IPS-15b (cell line): Measurements from ENCODE around the gene MFAP4.

Source experiments
- H3K27me3 ChIP-seq: one replicate; pipeline ENCODE4 v1.6.1; 2013; ENCODE audit warnings: low read length; ENCODE audit not compliant: control insufficient read depth, insufficient read depth
- H3K36me3 ChIP-seq: one replicate; pipeline ENCODE4 v1.6.1; 2013; ENCODE audit warnings: low read length; ENCODE audit not compliant: control insufficient read depth, insufficient read depth
- H3K4me1 ChIP-seq: one replicate; pipeline ENCODE4 v1.6.1; 2013; ENCODE audit warnings: mild to moderate bottlenecking, low read length; ENCODE audit not compliant: control insufficient read depth, insufficient read depth
- H3K4me3 ChIP-seq: one replicate; pipeline ENCODE4 v1.5.1; 2013; ENCODE audit warnings: low read depth, low read length
- H3K9ac ChIP-seq: one replicate; pipeline ENCODE4 v1.6.1; 2013; ENCODE audit warnings: low read depth, mild to moderate bottlenecking, low read length
- H3K9me3 ChIP-seq: one replicate; pipeline ENCODE4 v1.6.1; 2013; ENCODE audit warnings: mild to moderate bottlenecking, low read length; ENCODE audit not compliant: control insufficient read depth, insufficient read depth

MFAP4 gene

DNA sequence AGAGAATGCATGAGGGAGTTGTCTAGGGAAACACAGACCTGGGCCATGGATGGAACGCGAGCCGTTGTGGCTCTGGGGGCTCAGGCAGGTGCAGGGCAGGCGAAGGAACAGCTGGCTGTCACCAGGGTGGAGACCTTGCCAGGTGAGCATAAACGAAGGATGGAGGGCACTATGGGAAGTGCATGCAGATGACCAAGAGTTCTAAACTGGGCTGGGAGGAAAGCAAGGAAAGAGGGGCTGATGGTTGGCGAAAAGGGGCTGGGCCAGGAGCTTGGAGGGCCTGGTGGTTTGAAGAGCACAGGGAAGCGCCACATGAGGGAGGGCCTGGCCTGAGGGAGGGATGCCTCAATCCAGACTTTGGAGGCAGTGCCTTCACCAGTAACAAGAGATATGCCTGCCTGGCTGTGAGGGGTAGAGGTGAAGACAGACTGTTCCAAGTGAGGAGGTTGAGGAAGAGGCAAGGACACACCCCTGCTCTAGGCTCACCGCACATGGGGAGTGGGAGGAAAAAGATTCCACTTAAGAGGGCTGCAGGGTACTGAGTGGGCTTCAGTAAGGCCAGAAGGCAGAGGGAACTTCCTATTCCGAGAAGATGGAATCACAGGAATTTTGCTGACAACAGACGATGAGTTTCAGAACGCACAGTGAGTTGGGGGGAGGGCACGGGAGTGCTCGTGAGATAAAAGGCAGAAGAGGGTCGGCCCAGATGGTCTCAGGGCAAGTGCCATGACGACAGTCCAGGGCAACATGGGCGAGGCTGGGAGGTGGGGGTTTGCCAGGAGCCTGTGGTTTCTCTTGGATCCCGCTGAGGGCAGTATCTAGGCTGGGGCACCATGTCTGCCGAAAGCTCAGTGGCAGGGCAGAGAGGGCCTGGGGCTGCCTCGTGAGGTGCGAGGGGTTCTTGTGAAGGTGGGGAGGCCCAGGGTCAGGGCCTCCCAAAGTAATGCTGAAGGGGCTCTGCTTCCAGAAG is 45.1 kb downstream of the MFAP4 start:
- Histone ChIP-seq H3K27me3 (no peaks in the 10 kb centered on the region), H3K36me3 (peaks cover 14% of the 10 kb centered on the region), H3K4me1 (peaks cover 12% of the 10 kb centered on the region), H3K4me3 (no peak overlapping the region), H3K9ac (no peak overlapping the region), H3K9me3 (no peaks in the 10 kb centered on the region)

DNA sequence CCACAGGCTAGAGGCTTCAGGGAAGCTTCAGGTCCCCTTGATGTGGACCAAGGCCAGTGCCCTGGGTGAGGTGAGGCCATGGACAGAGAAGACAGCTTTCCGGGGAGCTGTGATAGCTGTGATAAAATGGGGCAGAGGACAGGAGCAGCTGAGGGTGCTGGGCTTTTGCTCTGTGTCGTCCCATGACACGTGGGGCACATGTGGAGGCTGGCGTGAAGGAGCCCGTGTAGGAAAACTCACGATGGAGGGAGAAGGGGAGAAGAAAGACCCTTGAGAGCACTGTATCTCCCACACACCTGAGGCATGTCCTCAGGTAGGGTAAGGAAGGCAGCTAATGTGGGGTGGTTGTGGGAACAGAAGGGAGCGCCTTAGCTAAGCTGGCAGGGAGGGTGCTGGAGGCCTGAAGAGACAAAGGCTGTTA is 45.8 kb downstream of the MFAP4 start:
- Histone ChIP-seq H3K4me1 (peaks cover 12% of the 10 kb centered on the region), H3K9ac (no peak overlapping the region)

DNA sequence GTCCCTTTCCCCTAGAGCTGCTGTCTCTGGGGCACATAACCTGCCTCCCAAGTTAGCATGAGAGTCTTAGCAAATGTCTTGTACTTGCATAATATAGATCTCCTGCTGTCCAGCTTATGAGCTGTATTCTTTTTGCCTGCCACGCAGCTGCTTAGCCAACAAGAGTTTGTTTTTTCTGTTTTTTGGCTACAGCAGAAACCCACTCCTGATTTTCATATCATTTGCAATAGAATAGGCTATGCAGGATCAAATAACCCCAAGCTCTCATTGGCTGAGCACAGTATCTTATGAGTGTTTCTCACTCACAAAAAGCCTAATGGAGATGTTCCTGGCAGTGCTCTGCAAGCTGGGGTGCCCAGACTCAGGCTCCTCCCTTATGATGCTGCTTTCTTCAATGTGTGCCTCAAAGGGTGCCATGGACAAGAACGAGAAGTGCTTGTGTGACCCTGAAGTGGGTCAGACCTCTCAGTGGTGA is 47.6 kb downstream of the MFAP4 start:
- H3K9me3 ChIP-seq = no peaks in the 10 kb centered on the region
- no peaks in the 10 kb centered on the region for H3K27me3 ChIP-seq
- H3K9ac ChIP-seq = no peak overlapping the region
- no peak overlapping the region for H3K4me3 ChIP-seq
- peaks cover 7% of the 10 kb centered on the region for H3K36me3 ChIP-seq
- H3K4me1 ChIP-seq = peaks cover 12% of the 10 kb centered on the region

More for the DNA sequence above, 45.8 kb downstream of the MFAP4 start:
- H3K27me3 ChIP-seq = no peaks in the 10 kb centered on the region
- H3K4me3 ChIP-seq = no peak overlapping the region
- H3K36me3 ChIP-seq = peaks cover 13% of the 10 kb centered on the region
- H3K9me3 ChIP-seq = no peaks in the 10 kb centered on the region

DNA sequence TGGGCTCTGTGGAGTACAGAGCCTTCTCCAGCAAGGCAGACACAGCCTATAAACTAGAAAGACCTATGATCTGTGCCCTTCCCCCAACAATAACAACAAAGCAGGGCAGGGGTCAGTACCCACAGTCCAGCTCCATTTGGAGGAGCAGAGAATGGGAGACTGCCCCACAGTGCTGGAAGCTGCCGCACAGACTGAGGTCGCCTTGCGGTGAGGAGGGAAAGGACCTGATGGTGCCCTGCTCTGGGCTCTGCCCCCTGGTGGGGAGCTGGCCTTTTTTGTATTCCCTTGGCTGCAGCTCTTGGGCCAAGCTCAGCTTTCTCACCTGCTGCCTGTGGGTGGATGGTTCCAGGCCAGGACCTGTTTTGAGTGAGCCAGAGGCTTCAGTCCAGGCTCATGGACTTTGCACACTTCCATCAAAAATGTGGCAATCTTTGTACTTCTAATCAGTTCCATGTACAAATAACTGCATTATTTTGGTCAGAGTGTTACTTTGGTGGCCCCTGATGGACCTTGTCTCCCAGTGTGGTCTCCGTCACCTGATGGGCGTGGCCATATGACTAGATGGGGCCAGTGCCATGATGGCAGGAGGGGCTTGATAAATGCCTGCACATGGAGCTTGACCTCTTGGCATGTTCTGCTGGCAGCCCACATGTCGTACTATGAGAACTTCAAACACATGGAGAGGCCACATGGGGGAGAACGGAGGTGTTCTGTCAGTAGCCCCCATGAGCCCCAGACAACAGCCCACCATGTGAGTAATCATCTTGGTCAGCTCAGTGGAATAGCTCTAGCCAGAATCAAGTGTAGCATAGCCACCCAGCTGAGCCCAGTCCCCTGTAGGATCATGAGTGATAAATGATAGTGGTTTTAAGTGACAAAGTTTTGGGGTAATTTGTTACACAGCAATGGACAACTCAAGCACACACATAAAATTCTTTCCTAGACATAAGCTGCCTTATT is 48.7 kb downstream of the MFAP4 start:
- H3K27me3 ChIP-seq = no peaks in the 10 kb centered on the region
- H3K36me3 ChIP-seq = peaks cover 12% of the 10 kb centered on the region
- no peaks in the 10 kb centered on the region for H3K9me3 ChIP-seq
- no peak overlapping the region for H3K4me3 ChIP-seq
- H3K9ac ChIP-seq = no peak overlapping the region
- peaks cover 15% of the 10 kb centered on the region for H3K4me1 ChIP-seq

DNA sequence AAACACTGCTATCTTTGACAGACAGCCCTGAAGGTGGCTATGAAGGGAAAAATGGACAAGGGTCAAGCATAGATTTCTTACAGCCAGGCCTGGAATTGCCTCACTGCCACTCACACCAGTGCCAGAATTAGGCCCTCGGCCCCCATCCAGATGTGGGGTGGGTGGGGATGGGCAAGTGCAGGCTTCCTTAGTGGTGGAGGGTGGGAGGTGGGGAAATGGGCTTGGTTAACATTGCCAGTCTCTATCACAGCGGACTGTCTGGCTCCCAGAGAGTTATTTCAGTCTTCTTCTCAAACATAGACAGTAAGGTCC is 49.3 kb downstream of the MFAP4 start:
- Histone ChIP-seq H3K36me3 (peaks cover 9% of the 10 kb centered on the region), H3K27me3 (no peaks in the 10 kb centered on the region), H3K9me3 (no peaks in the 10 kb centered on the region), H3K4me1 (peaks cover 15% of the 10 kb centered on the region), H3K4me3 (no peak overlapping the region), H3K9ac (no peak overlapping the region)

DNA sequence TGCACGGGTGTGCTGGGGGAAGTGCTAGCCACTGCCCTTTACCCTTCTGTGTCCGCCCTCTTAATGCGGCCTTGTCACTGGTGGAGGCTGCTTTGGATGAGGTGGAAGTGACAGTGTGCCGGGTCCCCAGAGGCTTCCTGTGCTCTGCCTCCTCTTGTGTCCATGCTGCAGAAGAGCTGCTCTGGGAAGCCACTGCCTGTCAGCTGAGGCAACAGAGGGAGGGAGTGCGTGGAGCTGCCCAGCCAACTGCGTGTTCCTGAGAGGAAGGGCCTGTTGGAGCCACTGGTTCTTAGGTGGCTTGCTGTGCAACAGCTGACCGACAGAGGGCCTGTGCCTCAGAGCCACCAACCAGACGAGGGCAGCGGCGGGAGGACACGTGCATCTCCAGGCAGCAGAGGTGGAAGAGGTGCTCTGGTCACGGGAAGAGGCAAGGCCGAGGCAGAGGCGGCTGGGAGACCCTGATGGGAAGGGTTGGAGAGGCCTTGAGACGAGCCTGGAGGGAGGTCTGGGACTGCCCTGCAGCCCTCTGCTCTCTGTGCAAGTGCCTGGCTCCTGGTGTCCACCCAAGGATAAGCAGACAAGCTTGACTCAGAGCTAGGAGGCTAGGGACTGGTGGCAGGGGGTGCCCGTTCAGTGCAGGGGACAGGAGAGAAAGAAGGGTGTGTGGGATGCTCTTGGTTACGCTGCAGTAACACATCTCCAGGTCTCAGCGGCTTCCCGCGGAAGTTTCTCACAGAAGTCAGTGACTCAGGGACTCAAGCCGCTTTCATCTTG is 49.9 kb downstream of the MFAP4 start:
- H3K9ac ChIP-seq = no peak overlapping the region
- no peaks in the 10 kb centered on the region for H3K27me3 ChIP-seq
- no peaks in the 10 kb centered on the region for H3K9me3 ChIP-seq
- peaks cover 15% of the 10 kb centered on the region for H3K4me1 ChIP-seq
- H3K4me3 ChIP-seq = no peak overlapping the region
- H3K36me3 ChIP-seq = peaks cover 11% of the 10 kb centered on the region

DNA sequence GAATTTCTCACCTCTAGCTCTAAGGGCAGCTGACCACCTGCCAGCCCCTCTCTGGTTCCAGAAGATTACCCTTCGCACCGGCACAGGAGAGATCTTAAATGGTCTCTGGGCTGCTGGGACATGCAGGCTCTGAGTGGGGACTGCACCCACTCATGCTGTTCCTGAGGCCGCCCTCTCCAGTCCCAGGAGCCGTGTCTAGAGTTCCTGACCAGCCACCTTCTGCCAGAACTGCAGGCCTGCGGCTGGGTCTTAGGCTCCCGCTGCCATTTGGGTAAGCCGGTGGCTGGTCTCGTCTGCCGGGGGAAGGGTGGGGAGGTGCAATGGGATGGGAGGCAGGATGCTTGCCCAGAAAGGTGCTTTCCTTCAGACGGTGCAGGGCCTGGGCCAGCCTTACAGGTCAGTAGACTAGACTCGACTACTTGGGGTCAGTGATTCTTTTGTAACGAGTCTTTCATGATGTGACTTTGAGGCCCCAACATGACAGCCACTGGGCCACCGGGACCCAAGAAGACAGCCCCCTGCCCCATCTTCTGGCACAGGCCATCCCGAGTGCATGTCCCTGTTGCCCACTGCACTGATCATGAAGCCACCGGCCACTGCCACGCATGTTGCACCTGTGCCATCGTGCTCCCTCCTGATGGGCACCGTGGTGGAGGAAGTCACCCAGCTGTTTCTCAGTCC is 50.9 kb downstream of the MFAP4 start:
- H3K4me3 ChIP-seq = no peak overlapping the region
- peaks cover 15% of the 10 kb centered on the region for H3K36me3 ChIP-seq
- no peak overlapping the region for H3K9ac ChIP-seq
- no peaks in the 10 kb centered on the region for H3K27me3 ChIP-seq
- H3K4me1 ChIP-seq = peaks cover 15% of the 10 kb centered on the region
- no peaks in the 10 kb centered on the region for H3K9me3 ChIP-seq

DNA sequence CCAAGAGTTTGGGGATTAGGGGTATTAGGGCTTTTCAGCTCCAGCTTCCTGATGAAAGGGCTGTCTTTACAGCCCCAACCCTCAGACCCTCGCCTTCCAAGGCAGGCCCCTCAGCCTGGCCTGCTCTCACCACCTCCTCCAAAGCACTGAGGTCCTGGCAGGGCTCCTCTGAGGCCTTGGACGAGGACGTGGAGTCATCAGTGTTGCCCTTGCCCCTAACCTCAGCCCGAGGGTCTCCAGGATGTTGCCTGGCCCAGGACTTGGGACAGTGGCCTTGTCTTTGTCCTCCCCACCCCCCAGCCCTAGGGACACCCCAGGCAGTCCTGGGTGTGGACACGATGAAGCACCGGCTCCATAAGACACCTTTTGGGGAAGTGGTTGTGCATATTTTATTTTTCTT is 52.7 kb downstream of the MFAP4 start:
- Histone ChIP-seq H3K9ac (no peak overlapping the region), H3K27me3 (no peaks in the 10 kb centered on the region), H3K9me3 (no peaks in the 10 kb centered on the region), H3K4me3 (no peak overlapping the region), H3K36me3 (peaks cover 15% of the 10 kb centered on the region), H3K4me1 (peaks cover 12% of the 10 kb centered on the region)

DNA sequence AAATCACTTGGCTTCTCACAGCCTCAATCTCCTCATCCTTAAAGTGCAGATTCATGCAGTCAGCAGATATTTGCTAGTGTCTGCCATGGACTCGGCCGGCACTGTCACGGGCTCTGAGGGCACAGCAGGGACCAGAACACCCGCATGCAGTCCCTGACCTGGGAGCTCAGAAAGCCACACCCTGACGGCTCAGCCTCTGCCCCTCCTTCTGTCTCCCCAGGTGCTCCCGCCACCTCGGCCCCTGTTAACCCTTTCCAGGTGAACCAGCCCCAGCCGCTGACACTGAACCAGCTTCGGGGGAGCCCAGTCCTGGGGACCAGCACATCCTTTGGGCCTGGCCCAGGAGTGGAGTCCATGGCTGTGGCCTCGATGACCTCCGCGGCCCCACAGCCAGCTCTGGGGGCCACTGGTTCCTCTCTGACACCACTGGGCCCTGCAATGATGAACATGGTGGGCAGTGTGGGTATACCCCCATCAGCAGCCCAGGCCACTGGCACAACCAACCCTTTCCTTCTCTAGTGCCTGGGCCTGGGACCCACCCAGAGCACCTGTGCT is 53.2 kb downstream of the MFAP4 start:
- Histone ChIP-seq H3K4me3 (no peak overlapping the region), H3K36me3 (peaks cover 16% of the 10 kb centered on the region)

More for the DNA sequence above, 53.2 kb downstream of the MFAP4 start:
- Histone ChIP-seq H3K4me1 (peaks cover 8% of the 10 kb centered on the region), H3K27me3 (no peaks in the 10 kb centered on the region), H3K9ac (no peak overlapping the region), H3K9me3 (no peaks in the 10 kb centered on the region)
